D721Med (cell line): ENCODE measurements around the gene EFHD2.

Experiments
- DNase-seq: peaks from one replicate; pipeline ENCODE4 v3.0.0; 2011; ENCODE audit warnings: low spot score; ENCODE audit not compliant: insufficient read length
- FAIRE-seq: peaks from 2 replicates; lab custom pipeline; 2011; peaks lifted over from hg19 to GRCh38; lab: Jason Lieb, UNC
- TF ChIP-seq, protein P1 (sequence below): IDR thresholded peaks from 2 replicates; pipeline ENCODE4 v1.5.1; 2012; ENCODE audit warnings: mild to moderate bottlenecking, control low read depth; ENCODE audit not compliant: insufficient read depth; ENCODE audit errors: missing control alignments

The EFHD2 gene

GRCh38 chr1:15408890-15409387, 749 bp upstream of the EFHD2 start:
- DNase-seq: no peak
- no peak for FAIRE-seq
- TF ChIP-seq, protein P1, sequence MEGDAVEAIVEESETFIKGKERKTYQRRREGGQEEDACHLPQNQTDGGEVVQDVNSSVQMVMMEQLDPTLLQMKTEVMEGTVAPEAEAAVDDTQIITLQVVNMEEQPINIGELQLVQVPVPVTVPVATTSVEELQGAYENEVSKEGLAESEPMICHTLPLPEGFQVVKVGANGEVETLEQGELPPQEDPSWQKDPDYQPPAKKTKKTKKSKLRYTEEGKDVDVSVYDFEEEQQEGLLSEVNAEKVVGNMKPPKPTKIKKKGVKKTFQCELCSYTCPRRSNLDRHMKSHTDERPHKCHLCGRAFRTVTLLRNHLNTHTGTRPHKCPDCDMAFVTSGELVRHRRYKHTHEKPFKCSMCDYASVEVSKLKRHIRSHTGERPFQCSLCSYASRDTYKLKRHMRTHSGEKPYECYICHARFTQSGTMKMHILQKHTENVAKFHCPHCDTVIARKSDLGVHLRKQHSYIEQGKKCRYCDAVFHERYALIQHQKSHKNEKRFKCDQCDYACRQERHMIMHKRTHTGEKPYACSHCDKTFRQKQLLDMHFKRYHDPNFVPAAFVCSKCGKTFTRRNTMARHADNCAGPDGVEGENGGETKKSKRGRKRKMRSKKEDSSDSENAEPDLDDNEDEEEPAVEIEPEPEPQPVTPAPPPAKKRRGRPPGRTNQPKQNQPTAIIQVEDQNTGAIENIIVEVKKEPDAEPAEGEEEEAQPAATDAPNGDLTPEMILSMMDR: no peak

DNA sequence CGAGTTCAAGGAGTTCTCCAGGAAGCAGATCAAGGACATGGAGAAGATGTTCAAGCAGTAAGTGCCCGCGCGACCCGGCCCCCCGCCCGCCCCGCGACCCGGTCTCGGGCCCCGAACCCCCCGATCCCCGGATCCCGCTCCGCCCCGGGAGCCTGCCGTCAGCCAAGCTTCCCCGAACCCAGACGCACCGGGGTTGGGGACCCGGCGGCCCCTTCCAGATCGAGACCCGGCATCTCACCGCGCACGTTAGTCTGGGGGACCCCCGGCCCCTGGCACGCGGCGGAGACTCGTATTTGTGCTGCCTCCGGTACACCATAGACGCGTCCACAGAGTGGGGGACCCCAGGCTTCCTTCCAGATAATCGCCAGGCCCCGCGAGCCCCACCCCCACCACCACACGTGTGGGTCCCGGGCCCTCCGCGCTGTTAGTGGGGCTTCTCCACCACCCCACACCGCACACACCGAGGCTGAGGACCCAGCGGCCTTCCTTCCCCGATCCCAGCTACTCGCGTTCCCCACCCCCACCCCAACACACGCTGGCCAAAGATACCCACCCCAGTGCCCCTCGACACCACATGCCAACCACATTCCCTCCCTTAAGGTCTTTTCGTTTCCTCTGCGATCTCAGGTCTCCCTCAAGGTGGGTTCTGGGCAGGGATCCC, 665 bp downstream of the EFHD2 start:
- no peak for FAIRE-seq
- no peak for DNase-seq
- TF ChIP-seq, protein P1: no peak

DNA sequence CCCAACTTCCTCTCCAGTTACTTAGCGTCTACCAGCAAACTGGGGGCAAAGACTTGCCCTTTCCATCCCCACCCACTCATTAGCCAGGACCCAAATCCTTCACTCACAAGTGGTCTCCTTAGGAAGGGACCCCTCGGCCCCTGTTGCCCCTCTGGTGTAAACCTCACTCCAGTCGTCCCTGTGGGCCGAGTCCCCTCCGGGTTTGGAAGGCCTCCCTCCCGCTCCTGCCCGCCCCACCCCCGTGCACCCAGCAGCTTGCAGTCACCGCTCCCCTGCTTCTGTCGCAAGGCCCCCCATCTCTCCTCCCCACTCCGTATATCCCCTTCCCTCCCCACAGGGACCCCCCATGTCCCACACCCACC, 1.2 kb downstream of the EFHD2 start:
- TF ChIP-seq, protein P1: no peak
- DNase-seq: no peak
- FAIRE-seq: no peak

GRCh38 chr1:15411593-15412137, 2.0 kb downstream of the EFHD2 start:
- TF ChIP-seq, protein P1: no peak
- FAIRE-seq (no peak), DNase-seq (no peak)

GRCh38 chr1:15412175-15412800, 2.6 kb downstream of the EFHD2 start:
- DNase-seq (no peak), FAIRE-seq (no peak)
- TF ChIP-seq, protein P1: no peak

- TF ChIP-seq, protein P1: no peak
- DNase-seq (no peak), FAIRE-seq (no peak)
These were observed 3.2 kb downstream of the EFHD2 start for GRCh38 chr1:15412843-15413242.
